ENCODE results near the gene UGT2A3.

The UGT2A3 gene

DNA sequence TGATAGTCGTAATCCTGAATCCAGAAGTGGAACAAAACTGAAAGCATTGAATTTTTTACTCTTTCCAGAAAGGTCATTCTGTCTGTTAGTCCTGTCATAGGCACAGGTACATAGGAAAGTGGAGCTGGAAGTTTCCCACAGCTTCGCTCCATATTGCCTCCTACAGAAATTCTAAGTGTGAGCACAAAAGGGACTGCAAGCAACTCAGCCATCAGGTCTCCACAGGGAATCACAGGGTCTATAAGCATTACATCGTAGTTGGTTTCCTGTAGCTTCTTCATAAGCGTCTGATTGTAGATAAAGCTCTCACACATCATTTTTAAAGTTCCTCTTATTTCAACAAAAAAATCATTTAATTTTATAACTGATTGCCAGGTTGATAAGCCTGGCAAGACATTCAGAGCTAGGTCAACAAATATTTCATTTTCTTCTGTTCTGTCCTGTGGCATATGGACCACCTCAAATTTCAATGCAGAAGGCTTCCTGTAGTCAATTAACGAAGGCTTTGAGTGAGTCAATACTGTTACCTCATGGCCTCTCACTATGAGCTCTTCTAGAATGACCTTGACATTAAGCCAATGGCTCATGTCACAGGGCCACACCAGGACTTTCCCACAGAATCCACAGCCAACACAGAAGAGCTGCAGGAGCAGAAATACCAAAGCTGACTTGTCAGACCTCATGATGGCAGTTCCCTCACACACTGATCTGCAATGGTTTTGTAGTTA, at the start of gene UGT2A3:
UGT2A3 (minus strand) TSS at position 727 of the 728 bp plus-strand sequence; CDS start at position 683, 44 bp downstream.
- TF ChIP-seq CTCF (IDR thresholded peaks at IDR 0.05; ENCODE audit: control insufficient read depth, extremely low read depth, insufficient read depth): no peak
- no peak for DNase-seq (ENCODE audit: low read depth)
- H3K4me3 ChIP-seq (ENCODE audit: low read depth, low read length): no peak within 1 kb of the TSS

DNA sequence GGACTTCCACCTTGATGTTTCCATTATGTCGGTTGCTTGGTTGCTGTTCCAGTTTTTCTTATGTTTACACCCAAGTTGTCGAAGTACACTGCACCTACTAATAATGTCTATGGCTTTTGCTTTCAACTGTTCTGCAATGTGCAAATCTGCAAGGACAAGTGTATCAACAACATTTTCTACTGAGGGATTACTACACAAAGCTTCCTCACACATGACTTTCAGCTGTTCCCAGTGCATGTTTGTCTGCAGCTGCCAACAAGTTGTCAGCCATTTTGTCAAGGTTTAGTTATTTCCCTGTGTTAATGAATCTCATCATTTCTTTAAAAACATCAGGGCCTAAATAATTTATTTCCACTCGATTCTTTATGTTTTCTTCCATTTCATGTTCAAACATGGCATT, 45.4 kb upstream of the UGT2A3 start:
- no peak for TF ChIP-seq CTCF (IDR thresholded peaks at IDR 0.05; ENCODE audit: control insufficient read depth, extremely low read depth, insufficient read depth)
- H3K4me3 ChIP-seq (ENCODE audit: low read depth, low read length): no peak overlapping the region
- DNase-seq (ENCODE audit: low read depth): no peak

DNA sequence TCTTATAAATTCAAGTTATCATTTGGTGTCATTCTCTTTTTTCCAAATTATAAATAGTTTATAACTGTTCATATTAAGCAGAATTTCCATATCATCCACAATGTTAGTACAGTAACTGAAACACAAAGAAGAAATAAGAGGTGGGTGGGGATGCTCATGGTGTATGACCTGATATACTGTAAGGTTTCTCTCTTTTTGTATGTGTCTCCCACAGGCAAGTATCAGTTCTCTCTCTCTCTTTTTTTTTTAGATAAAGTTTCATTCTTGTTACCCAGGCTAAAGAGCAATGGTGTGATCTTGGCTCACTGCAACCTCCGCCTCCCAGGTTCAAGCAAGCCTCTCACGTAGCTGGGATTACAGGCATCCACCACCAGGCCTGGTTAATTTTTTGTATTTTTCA, 43.7 kb upstream of the UGT2A3 start:
- no peak overlapping the region for H3K4me3 ChIP-seq (ENCODE audit: low read depth, low read length)
- no peak for TF ChIP-seq CTCF (IDR thresholded peaks at IDR 0.05; ENCODE audit: control insufficient read depth, extremely low read depth, insufficient read depth)
- no peak for DNase-seq (ENCODE audit: low read depth)

GRCh38 chr4:68987007-68987406, 35.4 kb upstream of the UGT2A3 start:
- TF ChIP-seq CTCF (IDR thresholded peaks at IDR 0.05; ENCODE audit: control insufficient read depth, extremely low read depth, insufficient read depth): no peak
- H3K4me3 ChIP-seq (ENCODE audit: low read depth, low read length): no peak overlapping the region
- DNase-seq (ENCODE audit: low read depth): no peak

DNA sequence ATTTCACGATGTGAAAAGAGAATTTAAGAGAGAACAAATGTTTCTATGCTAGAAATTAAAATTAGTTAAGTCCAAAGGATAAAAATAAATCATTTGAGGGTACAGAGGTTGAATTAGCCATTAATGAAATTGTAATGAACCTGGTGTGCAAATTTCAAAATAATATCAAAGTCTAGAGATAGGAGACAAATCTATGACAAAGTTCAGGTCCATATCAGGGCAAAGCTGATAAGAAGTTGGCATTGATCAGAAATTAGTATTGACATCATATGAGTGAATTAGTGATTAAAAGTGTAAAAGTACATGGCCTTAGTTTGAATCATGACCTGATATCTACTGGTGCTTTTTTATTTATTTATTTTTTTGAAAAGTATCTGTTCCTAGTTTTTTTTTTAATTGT, 33.8 kb upstream of the UGT2A3 start:
- DNase-seq (ENCODE audit: low read depth): no peak
- no peak for TF ChIP-seq CTCF (IDR thresholded peaks at IDR 0.05; ENCODE audit: control insufficient read depth, extremely low read depth, insufficient read depth)
- no peak overlapping the region for H3K4me3 ChIP-seq (ENCODE audit: low read depth, low read length)

DNA sequence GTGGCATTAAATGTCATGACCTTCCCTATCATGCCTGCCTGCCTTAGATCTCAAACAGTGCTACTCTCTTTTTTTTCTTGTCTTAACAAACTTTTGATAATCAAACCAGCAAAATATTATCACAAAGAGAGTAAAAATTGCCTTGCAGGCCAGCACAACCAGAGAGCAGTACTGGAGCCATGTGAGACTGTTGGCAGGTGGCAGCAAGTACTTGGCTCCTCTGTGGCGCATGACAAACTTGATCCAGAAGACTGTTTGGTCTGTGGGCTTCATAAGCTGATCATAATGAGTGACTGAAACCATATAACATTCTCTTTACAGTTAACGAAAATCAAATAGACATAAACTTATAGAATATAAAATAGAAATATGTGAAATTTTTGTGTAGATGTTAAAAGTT, 33.3 kb upstream of the UGT2A3 start:
- DNase-seq (ENCODE audit: low read depth): no peak
- TF ChIP-seq CTCF (IDR thresholded peaks at IDR 0.05; ENCODE audit: control insufficient read depth, extremely low read depth, insufficient read depth): no peak
- no peak overlapping the region for H3K4me3 ChIP-seq (ENCODE audit: low read depth, low read length)

DNA sequence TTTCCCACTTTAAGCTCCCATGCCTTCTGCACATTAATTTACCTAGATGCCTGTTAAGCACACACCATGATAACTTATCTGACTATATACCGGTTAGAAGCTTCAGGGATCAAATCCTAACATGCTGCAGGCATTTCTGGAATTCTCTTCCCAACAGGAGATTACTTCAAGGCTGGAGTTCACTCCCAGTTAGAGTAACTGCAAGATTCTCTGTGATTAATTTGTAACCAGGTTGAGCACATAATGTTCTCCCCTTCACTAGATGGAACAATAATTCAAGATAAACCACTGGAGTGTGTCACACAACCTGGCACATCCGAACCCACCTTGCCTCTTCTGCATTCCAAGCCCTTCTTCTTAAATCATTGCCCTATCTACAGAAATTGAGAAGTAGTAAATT, 11.8 kb upstream of the UGT2A3 start:
- no peak for DNase-seq (ENCODE audit: low read depth)
- H3K4me3 ChIP-seq (ENCODE audit: low read depth, low read length): no peak overlapping the region
- TF ChIP-seq CTCF (IDR thresholded peaks at IDR 0.05; ENCODE audit: control insufficient read depth, extremely low read depth, insufficient read depth): no peak
